Measurements from ENCODE around the gene HECTD4.

DNA sequence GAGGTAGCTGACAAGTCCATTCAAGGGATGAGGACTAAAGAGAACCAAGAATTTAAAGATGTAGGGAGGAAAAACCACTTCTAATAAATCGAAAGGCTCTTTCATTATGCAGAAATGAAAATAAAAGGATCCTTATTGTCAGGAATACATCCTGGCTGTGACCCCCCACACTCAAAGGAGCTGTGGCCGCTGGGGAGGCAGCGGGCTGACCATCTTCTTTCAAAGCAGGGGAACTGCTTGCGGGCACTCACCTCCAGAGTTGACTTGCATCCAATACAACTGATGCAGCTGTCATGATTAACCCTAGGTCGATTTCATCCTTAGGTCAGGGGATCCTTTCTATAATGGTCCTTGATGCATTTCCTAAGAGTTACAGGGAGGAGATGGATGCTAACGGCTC is 221.6 kb downstream of the HECTD4 start:
- TF ChIP-seq YY1 (IDR thresholded peaks at IDR 0.05; ENCODE audit: insufficient read depth, insufficient read length) = no peak
- TF ChIP-seq ZNF274 (IDR thresholded peaks at IDR 0.05; ENCODE audit: low read depth, low read length) = no peak
- TF ChIP-seq SUZ12 (IDR thresholded peaks at IDR 0.05; ENCODE audit: extremely low read depth, insufficient read depth, insufficient read length) = no peak

Data from NT2/D1 (cell line).